Small intestine (tissue), 7 donors: ENCODE results near the gene ANKLE2. TPM values are rescaled to one million over a fixed set of nuclear protein-coding genes. Genes with fewer than 3 reads are reported as not detected.
A peak's percentile ranks its signal among the peaks of the same experiment; 100 is the strongest.
"Not testable (repeated sequence)": the region's sequence is repeated elsewhere in the genome, so short reads cannot be mapped to it uniquely, and the experiment has no call there.

Source experiments
- DNase-seq, 2 donors: peaks; one replicate each; pipeline versions ENCODE4 v3.0.0 to v3.0.0-alpha.2; 2013
- FAIRE-seq: peaks from 2 replicates; lab custom pipeline; 2012; peaks lifted over from hg19 to GRCh38; lab: Jason Lieb, UNC
- H3K27ac ChIP-seq, 3 donors: one replicate each; pipeline ENCODE4 v1.5.1; 2013; ENCODE audit warnings: low read length in 2 of 3, mild to moderate bottlenecking in 2 of 3, control low read depth in 1 of 3, inconsistent platforms in 1 of 3, low read depth in 1 of 3, moderate library complexity in 1 of 3
- H3K27me3 ChIP-seq, 3 donors: one replicate each; pipeline ENCODE4 v1.6.1; 2013; ENCODE audit warnings: low read length in 3 of 3, inconsistent platforms in 1 of 3; ENCODE audit not compliant: control insufficient read depth in 3 of 3, insufficient read depth in 3 of 3
- H3K36me3 ChIP-seq, 3 donors: one replicate each; pipeline ENCODE4 v1.6.1; 2013; ENCODE audit warnings: low read length in 3 of 3, inconsistent platforms in 1 of 3, low read depth in 1 of 3, mild to moderate bottlenecking in 1 of 3, moderate library complexity in 1 of 3; ENCODE audit not compliant: control insufficient read depth in 3 of 3, insufficient read depth in 2 of 3
- H3K4me1 ChIP-seq, 3 donors: one replicate each; pipeline ENCODE4 v1.6.1; 2013; ENCODE audit warnings: low read length in 2 of 3, inconsistent platforms in 1 of 3, low read depth in 1 of 3, mild to moderate bottlenecking in 1 of 3, moderate library complexity in 1 of 3; ENCODE audit not compliant: control insufficient read depth in 3 of 3, insufficient read depth in 2 of 3
- H3K4me3 ChIP-seq, 3 donors: one replicate each; pipeline ENCODE4 v1.5.1; 2013; ENCODE audit warnings: low read length in 3 of 3, control low read depth in 1 of 3, inconsistent platforms in 1 of 3, low read depth in 1 of 3, mild to moderate bottlenecking in 1 of 3, moderate library complexity in 1 of 3
- H3K9me3 ChIP-seq, 2 donors: one replicate each; pipeline ENCODE4 v1.6.1; 2013; ENCODE audit warnings: low read depth in 1 of 2, low read length in 1 of 2; ENCODE audit not compliant: control insufficient read depth in 2 of 2, insufficient read depth in 1 of 2
- WGBS, 3 donors: extraction: QIAGEN DNeasy Blood & Tissue Kit; methylation state at CpG; one replicate each; pipeline ENCODE4 v1.1.7; 2013; 5-methylcytosine and 5-hydroxymethylcytosine counted together
- polyA plus RNA-seq, 4 donors: library from polyadenylated mRNA; stranded (reverse) in 3 of 4; unstranded in 1 of 4; fragments of 200-250 nt in 3 of 4; fragments of 120-200 nt in 1 of 4; gene quantifications; one replicate each; pipeline versions ENCODE4 v1.2.1 to v1.2.3, GENCODE V29; 2013
- donor health status: healthy with polysubstance abuse.
- donor health status: control.
- donor health status: control.
- donor health status: Bipolar disorder and iron deficiency.
- donor health status: healthy.

The ANKLE2 gene
- polyA plus RNA-seq, 4 donors: 22.2 to 49.9 (median 39.0) TPM

DNA sequence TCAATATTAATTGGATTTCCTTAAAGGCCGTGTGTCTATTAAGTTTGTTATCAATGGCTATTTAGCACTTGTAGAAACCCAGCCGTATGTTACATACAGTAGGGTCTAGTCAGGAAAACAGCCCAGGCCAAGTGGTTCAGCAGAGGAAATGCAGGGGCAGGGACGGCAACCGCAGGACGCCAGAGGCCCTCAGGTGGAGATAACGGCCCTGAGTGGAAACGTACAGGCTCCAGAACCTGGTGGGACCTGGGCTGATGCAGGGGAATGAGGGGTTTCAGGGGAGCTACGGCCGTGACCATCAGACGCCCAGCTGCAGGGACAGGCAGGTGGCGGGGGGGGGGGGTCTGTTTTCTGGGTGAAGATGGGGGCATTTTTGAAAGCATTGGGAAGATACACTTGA is 3.7 kb upstream of the ANKLE2 start:
- FAIRE-seq: no peak
- 60 to 78% (median 73%) methylated on average over 11 of the region's 11 CpGs for WGBS, 3 donors
- Histone ChIP-seq H3K27me3 (no peaks in the 10 kb centered on the region), H3K27ac (no peak overlapping the region), H3K9me3 (no peaks in the 10 kb centered on the region), H3K36me3 (peaks cover 0 to 13% (median 0%) of the 10 kb centered on the region in 3 donors), H3K4me1 (peaks cover 0 to 3% (median 0%) of the 10 kb centered on the region in 3 donors), H3K4me3 (no peak overlapping the region)
- DNase-seq: no peak

DNA sequence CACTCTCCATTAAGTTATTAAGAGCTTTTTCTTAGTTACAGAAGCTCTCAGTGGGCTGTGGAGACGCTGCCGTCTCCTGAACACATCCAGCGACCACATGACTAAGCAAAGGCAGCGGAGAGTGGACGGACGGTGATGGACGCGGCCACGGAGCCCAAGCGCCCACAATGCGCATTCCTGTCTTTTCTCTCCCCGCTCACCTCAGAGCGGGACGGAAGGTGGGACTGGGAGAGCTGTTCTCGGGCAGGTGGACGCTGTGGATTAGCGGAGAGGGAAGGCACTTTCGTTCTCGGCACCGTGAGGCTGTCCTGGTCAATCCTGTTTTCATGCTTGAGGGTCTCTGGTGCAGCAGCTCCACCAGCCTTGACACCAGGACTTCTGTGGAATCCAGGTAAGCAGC is 2.6 kb upstream of the ANKLE2 start:
- no peak overlapping the region for H3K4me3 ChIP-seq
- no peaks in the 10 kb centered on the region for H3K9me3 ChIP-seq
- DNase-seq: no peak
- no peak for FAIRE-seq
- H3K27me3 ChIP-seq: no peaks in the 10 kb centered on the region
- 92 to 95% (median 94%) methylated on average over 20 of the region's 20 CpGs for WGBS, 3 donors
- H3K36me3 ChIP-seq: peaks cover 0 to 8% (median 0%) of the 10 kb centered on the region in 3 donors
- H3K4me1 ChIP-seq: peaks cover 0 to 6% (median 0%) of the 10 kb centered on the region in 3 donors
- H3K27ac ChIP-seq: no peak overlapping the region

DNA sequence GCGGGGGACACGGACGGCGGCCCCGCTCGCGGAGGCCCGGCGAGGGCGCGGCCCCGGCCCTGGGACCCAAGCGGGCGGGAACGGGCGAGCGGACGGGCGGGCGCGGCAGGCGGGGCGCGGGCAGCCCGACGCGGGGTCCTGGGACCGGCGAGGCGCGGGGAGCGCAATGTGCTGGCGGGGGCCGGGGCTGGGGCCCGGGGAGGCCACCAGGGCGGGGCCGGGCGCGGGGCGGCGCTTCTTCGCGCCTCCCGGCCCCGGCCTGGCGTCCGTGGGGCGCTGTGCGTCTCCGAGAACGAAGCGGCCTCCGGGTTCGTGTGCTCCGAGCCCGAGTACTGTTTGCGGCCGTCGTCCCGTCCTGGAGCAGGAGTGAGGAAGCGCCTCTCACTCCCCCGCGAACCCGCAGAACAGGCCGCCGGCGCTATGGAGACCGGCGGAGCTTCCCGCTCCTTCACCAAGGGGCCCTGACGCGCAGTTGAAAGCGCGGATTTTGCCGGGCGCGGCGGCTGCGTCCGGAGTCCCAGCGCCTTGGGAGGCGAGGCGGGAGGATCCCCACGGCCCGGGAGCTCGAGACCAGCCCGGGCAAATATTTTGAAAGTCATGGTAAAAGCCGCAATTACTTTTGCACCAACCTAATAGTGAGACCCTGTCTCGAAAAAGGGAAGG is 420 bp upstream of the ANKLE2 start:
- WGBS, 3 donors: 0 to 1% (median 0%) methylated on average over 54 to 89 of the region's 89 CpGs
- peaks cover 0 to 6% (median 0%) of the 10 kb centered on the region in 3 donors for H3K4me1 ChIP-seq
- H3K27ac ChIP-seq: peak overlapping the region; percentile 89 to 99 (median 94)
- peaks cover 0 to 25% (median 3%) of the 10 kb centered on the region in 3 donors for H3K36me3 ChIP-seq
- peak; percentile 87 to 94 for DNase-seq
- H3K4me3 ChIP-seq: peak overlapping the region; percentile 82 to 99 (median 86)
- no peak for FAIRE-seq
- no peaks in the 10 kb centered on the region for H3K27me3 ChIP-seq
- H3K9me3 ChIP-seq: no peaks in the 10 kb centered on the region

DNA sequence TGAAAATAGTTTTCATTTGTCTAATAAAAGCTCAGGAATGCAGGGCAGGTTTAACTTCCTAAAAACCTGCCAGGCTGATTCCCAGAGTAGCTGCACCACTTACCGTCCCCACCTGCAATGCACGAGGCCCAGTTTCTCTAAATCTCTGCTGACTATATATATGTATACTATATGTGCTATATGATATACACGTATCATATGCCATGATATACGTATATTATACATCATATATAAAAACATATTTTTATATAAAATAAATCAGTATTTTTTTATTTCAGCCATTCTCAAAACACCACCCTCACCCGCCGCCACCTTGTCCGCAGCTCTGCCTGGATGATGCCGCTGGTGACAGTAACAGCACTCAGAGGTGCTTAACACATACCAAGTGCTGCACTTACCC is 2.3 kb downstream of the ANKLE2 start:
- Histone ChIP-seq H3K27ac (no peak overlapping the region), H3K36me3 (peaks cover 2 to 41% (median 6%) of the 10 kb centered on the region in 3 donors), H3K9me3 (no peaks in the 10 kb centered on the region), H3K4me1 (peaks cover 0 to 6% (median 0%) of the 10 kb centered on the region in 3 donors), H3K4me3 (no peak overlapping the region), H3K27me3 (no peaks in the 10 kb centered on the region)
- WGBS, 3 donors: 94 to 98% (median 96%) methylated on average over 8 of the region's 8 CpGs
- no peak for FAIRE-seq
- no peak for DNase-seq

DNA sequence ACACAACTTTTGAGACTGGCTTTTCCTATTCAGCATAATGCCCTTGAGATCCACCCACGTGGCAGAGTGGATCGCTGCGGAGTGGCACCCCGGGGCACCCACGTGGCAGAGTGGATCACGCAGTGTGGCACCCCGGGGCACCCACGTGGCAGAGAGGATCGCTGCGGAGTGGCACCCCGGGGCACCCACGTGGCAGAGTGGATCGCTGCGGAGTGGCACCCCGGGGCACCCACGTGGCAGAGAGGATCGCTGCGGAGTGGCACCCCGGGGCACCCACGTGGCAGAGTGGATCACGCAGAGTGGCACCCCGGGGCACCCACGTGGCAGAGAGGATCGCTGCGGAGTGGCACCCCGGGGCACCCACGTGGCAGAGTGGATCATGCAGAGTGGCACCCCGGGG is 2.8 kb downstream of the ANKLE2 start:
- H3K4me1 ChIP-seq, H3K4me3 ChIP-seq, H3K9me3 ChIP-seq, H3K27me3 ChIP-seq, DNase-seq, FAIRE-seq, H3K27ac ChIP-seq: not testable (repeated sequence)
- WGBS, 3 donors: 85 to 88% (median 86%) methylated on average over 22 to 28 of the region's 28 CpGs
- H3K36me3 ChIP-seq: peaks cover 3 to 41% (median 6%) of the 10 kb centered on the region in 3 donors

DNA sequence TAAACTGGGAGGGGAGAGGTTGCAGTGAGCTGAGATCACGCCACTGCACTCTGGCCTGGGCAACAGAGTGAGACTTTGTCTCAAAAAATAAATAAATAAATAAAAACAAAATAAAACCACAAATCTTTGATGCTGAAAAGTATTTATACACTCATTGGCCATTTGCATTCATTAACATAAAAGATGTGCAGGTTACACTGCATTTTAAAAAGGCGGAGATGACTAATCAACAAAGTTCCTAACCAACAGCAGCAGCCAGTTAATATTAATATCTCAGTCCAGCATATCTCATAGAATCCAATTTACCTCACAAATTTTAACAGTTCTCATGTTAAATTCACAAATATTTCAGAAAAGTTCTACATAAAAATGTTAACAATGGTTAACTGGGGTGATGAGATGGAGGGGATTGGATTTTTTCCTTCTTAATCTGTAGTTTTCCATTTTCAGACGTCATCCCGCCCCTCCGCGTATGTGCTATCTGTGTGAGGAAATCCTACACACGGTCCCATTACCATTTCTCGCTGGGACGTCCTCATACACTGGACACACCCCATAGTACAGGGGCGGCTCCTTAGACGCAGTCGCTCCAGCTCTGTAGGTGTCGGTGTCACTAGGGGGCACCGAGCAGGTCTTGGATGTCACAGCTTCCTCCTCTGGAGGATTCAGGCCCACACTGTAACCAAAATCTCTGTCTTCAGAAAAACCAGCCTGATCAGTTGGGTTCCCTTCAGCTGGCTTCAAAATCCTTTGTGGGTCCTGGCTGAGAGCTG is 7.3 kb downstream of the ANKLE2 start:
- FAIRE-seq (no peak), DNase-seq (no peak)
- Histone ChIP-seq H3K27ac (no peak overlapping the region), H3K4me3 (no peak overlapping the region), H3K4me1 (no peaks in the 10 kb centered on the region), H3K9me3 (no peaks in the 10 kb centered on the region), H3K36me3 (peaks cover 13 to 79% (median 18%) of the 10 kb centered on the region in 3 donors), H3K27me3 (no peaks in the 10 kb centered on the region)
- WGBS, 3 donors: 84 to 87% (median 87%) methylated on average over 14 of the region's 14 CpGs

DNA sequence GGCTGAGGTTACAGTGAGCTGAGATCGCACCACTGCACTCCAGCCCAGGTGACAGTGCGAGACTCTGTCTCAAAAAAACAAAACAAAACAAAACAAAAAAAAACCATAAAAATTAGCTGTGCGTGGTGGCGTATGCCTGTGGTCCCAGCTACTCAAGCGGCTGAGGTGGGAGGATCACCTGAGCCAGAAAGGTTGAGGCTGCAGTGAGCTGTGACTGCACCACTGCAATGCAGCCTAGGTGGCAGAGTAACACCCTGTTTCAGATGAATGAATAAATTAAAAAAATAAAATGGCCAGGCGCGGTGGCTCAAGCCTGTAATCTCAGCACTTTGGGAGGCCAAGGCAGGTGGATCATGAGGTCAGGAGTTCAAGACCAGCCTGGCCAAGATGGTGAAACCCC is 8.0 kb downstream of the ANKLE2 start:
- H3K4me1 ChIP-seq, FAIRE-seq, H3K9me3 ChIP-seq, H3K27me3 ChIP-seq, H3K27ac ChIP-seq, H3K4me3 ChIP-seq, DNase-seq: not testable (repeated sequence)
- H3K36me3 ChIP-seq: peaks cover 16 to 79% (median 20%) of the 10 kb centered on the region in 3 donors
- 92 to 94% (median 93%) methylated on average over 7 of the region's 7 CpGs for WGBS, 3 donors

DNA sequence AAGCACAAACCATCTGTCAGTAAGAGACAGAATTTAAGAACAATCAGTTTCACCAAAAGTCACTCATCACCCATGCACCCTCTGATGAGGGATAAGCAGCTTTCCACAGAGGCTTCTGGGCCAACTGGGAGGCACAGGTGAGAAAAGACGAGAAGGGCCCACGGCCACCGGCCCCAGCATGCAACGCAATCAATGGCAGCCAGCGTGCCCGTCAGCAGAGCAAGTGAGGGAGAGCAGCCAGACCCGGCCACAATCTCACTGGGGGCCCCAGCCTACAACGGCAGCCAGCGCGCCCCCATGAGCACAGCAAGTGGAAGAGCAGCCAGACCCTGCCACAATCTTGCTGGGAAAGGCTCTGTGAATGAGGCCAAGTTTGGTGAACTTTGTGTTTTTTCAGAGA is 13.3 kb downstream of the ANKLE2 start:
- H3K27me3 ChIP-seq: no peaks in the 10 kb centered on the region
- peaks cover 23 to 89% (median 43%) of the 10 kb centered on the region in 3 donors for H3K36me3 ChIP-seq
- H3K9me3 ChIP-seq: no peaks in the 10 kb centered on the region
- H3K4me3 ChIP-seq: no peak overlapping the region
- DNase-seq (no peak), FAIRE-seq (no peak)
- H3K27ac ChIP-seq: no peak overlapping the region
- H3K4me1 ChIP-seq: no peaks in the 10 kb centered on the region
- 87 to 92% (median 92%) methylated on average over 10 of the region's 10 CpGs for WGBS, 3 donors
